Heart right ventricle (tissue), 16 donors: ENCODE measurements around the gene PDE11A. TPM values are rescaled to one million over a fixed set of nuclear protein-coding genes. Genes with fewer than 3 reads are reported as not detected.

Experiments used
- ATAC-seq, 8 donors: fragments of 200-7000 bp; cut with Tn5 transposase; one replicate each; pipeline ENCODE4 v1.9.1; 2020; ENCODE audit warnings: mild to moderate bottlenecking in 8 of 8, moderate library complexity in 8 of 8, moderate number of reproducible peaks in 1 of 8
- DNase-seq, 2 donors: peaks; one replicate each; pipeline ENCODE4 v3.0.0-alpha.2; 2020
- H3K27ac ChIP-seq, 10 donors: fragments of 200-600 bp; sonication (generic) in 2 of 10; one replicate each; pipeline versions ENCODE4 v1.5.0 to v1.8.0; 2020 to 2022; ENCODE audit warnings: mild to moderate bottlenecking in 3 of 10
- H3K27me3 ChIP-seq, 7 donors: fragments of 200-600 bp; one replicate each; pipeline ENCODE4 v1.8.0; 2021 to 2022; ENCODE audit warnings: mild to moderate bottlenecking in 2 of 7
- H3K36me3 ChIP-seq, 9 donors: fragments of 200-600 bp; sonication (generic) in 1 of 9; one replicate each; pipeline versions ENCODE4 v1.5.0 to v1.8.0; 2020 to 2022; ENCODE audit warnings: mild to moderate bottlenecking in 2 of 9
- H3K4me1 ChIP-seq, 9 donors: fragments of 200-600 bp; sonication (generic) in 1 of 9; one replicate each; pipeline versions ENCODE4 v1.5.0 to v1.8.0; 2020 to 2022; ENCODE audit warnings: mild to moderate bottlenecking in 4 of 9
- H3K4me3 ChIP-seq, 10 donors: fragments of 200-600 bp; sonication (generic) in 2 of 10; one replicate each; pipeline versions ENCODE4 v1.5.0 to v1.8.0; 2020 to 2022; ENCODE audit warnings: mild to moderate bottlenecking in 7 of 10, moderate library complexity in 2 of 10
- H3K9me3 ChIP-seq, 11 donors: fragments of 200-600 bp in 10 of 11; sonication (generic) in 2 of 11; one replicate each; pipeline versions ENCODE4 v1.5.0 to v1.8.0; 2013 to 2022; ENCODE audit warnings: mild to moderate bottlenecking in 2 of 11, control low read depth in 1 of 11, moderate library complexity in 1 of 11
- CTCF ChIP-seq, 9 donors: fragments of 200-600 bp; sonication (generic) in 2 of 9; IDR thresholded peaks; one replicate each; pipeline versions ENCODE4 v1.5.0 to v1.8.0; 2021 to 2022; ENCODE audit warnings: antibody characterized with exemption in 9 of 9, mild to moderate bottlenecking in 5 of 9, moderate library complexity in 1 of 9
- WGBS, 2 donors: extraction: QIAGEN DNeasy Blood & Tissue Kit; methylation state at CpG; one replicate each; pipeline ENCODE4 v1.1.7; 2013; ENCODE audit warnings: inconsistent platforms in 1 of 2; 5-methylcytosine and 5-hydroxymethylcytosine counted together
- intact Hi-C, 10 donors: fragments of 100-400 bp; cut with DNase I; formaldehyde crosslinking; loops; one replicate each; pipeline versions ENCODE4 v1.11.1 to v1.14.2; 2022
- polyA plus RNA-seq, 2 donors: library from polyadenylated mRNA; stranded (reverse); fragments of 200-250 nt; gene quantifications; one replicate each; pipeline ENCODE4 v1.2.3, GENCODE V29; 2013
- total RNA-seq, 10 donors: library from RNA; stranded (reverse); fragmentation: NEBNext Ultra II Directional in 3 of 10; extraction: Animal tissue kit (Norgen Biotek cat#: 25700) in 3 of 10; gene quantifications; one replicate each; pipeline versions ENCODE4 v1.2.1 to v1.2.4, GENCODE V29; 2021 to 2023
- donor health status: Arrhythmogenic right ventricular cardiomyopathy.
- donor health status: ischemic (EF 13 %, LVEDD 7.1; RV severe dilation, severe dysfunction).
- donor health status: healthy with polysubstance abuse.
- donor health status: DM: no; HTN: yes; CAD: no.
- donor health status: DM: no; HTN: no; CAD: no.
- donor health status: ischemic (EF 25% LVEDD 6.9; RV normal size, moderate dysfunction).
- donor health status: ischemic (EF 25% LVEDD 5.7; RV mildly dilated, moderate dysfunction).
- donor health status: healthy.
- donor health status: DM: yes; HTN: yes; CAD: no.
- donor health status: Ischemic cardiomyopathy.
- donor health status: ischemic (EF 35%, LVEDD 5.7; RV mildly dilated, moderate dysfunction).
- donor health status: nonischemic (EF 11% LVEDD 7.7; RV severe dilation, severe dysfunction).
- donor health status: DM: yes; HTN: yes; CAD: no.
- donor health status: PGD.
- donor health status: ischemic (EF 29% LVEDD 5.4; RV normal size, mild dysfunction).
- donor health status: nonischemic (EF 23%, LVEDD 6.1; RV moderate dilation, normal function).

PDE11A gene
- total and polyA plus RNA-seq, 12 donors, result 0.12 to 6.4 (median 1.1) TPM

GRCh38 chr2:177886824-177887223, 185.8 kb downstream of the PDE11A start:
- no peak for TF ChIP-seq CTCF (IDR thresholded peaks at IDR 0.05)
- DNase-seq (no peak), ATAC-seq (no peak)
- H3K27me3 ChIP-seq, result no peaks in the 10 kb centered on the region
- intact Hi-C loops, result no loop called here
- no peaks in the 10 kb centered on the region for H3K9me3 ChIP-seq
- H3K4me1 ChIP-seq, result peaks cover 0 to 10% (median 0%) of the 10 kb centered on the region in 9 donors
- no peaks in the 10 kb centered on the region for H3K36me3 ChIP-seq
- H3K27ac ChIP-seq, result no peak overlapping the region
- WGBS, 2 donors, result 53 to 66% methylated on average over 1 of the region's 1 CpG
- no peak overlapping the region for H3K4me3 ChIP-seq

- WGBS, 2 donors, result 61 to 64% methylated on average over 2 of the region's 2 CpGs
Measured at GRCh38 chr2:177885828-177886466, 186.6 kb downstream of the PDE11A start.

GRCh38 chr2:177883177-177883576, 189.4 kb downstream of the PDE11A start:
- H3K9me3 ChIP-seq, result peaks cover 0 to 5% (median 0%) of the 10 kb centered on the region in 11 donors
- peaks cover 0 to 20% (median 0%) of the 10 kb centered on the region in 9 donors for H3K4me1 ChIP-seq
- TF ChIP-seq CTCF (IDR thresholded peaks at IDR 0.05), result no peak
- no peak overlapping the region for H3K4me3 ChIP-seq
- 75 to 84% methylated on average over 2 of the region's 2 CpGs for WGBS, 2 donors
- no peaks in the 10 kb centered on the region for H3K27me3 ChIP-seq
- no peaks in the 10 kb centered on the region for H3K36me3 ChIP-seq
- peak in 3 of 8 donors; percentile 17 to 56 (median 34) for ATAC-seq
- intact Hi-C loops, result loop anchor here in 1 of 10 donors (5.0 kb wide), 2 partner anchors 34 to 86 kb away; no protein-coding TSS in a partner anchor
- peak overlapping the region in 1 of 10 donors; percentile 3 for H3K27ac ChIP-seq
- DNase-seq, result no peak

More at GRCh38 chr2:177885828-177886466, 186.6 kb downstream of the PDE11A start:
- intact Hi-C loops, result no loop called here
- Histone ChIP-seq H3K27me3 (no peaks in the 10 kb centered on the region), H3K4me3 (no peak overlapping the region), H3K36me3 (no peaks in the 10 kb centered on the region), H3K9me3 (peaks cover 0 to under 1% (median 0%) of the 10 kb centered on the region in 11 donors), H3K27ac (no peak overlapping the region), H3K4me1 (peaks cover 0 to 11% (median 0%) of the 10 kb centered on the region in 9 donors)
- no peak for TF ChIP-seq CTCF (IDR thresholded peaks at IDR 0.05)
- ATAC-seq, result no peak
- DNase-seq, result no peak

- intact Hi-C loops, result loop anchor here in 1 of 10 donors (5.0 kb wide), 2 partner anchors 35 to 85 kb away; no protein-coding TSS in a partner anchor
- WGBS, 2 donors, result 38 to 49% methylated on average over 1 of the region's 1 CpG
- DNase-seq (no peak), ATAC-seq (peak in 1 of 8 donors; percentile 81)
- H3K4me1 ChIP-seq, result peaks cover 0 to 20% (median 0%) of the 10 kb centered on the region in 9 donors
- no peak overlapping the region for H3K4me3 ChIP-seq
- no peaks in the 10 kb centered on the region for H3K27me3 ChIP-seq
- TF ChIP-seq CTCF (IDR thresholded peaks at IDR 0.05), result no peak
- H3K9me3 ChIP-seq, result peaks cover 0 to 5% (median 0%) of the 10 kb centered on the region in 11 donors
- peak overlapping the region in 2 of 10 donors; percentile 3 to 66 for H3K27ac ChIP-seq
- no peaks in the 10 kb centered on the region for H3K36me3 ChIP-seq
Measured at GRCh38 chr2:177882501-177882900, 190.1 kb downstream of the PDE11A start.
